Subcutaneous adipose tissue (tissue), 4 donors: Measurements from ENCODE around the gene IGF1. TPM values are rescaled to one million over a fixed set of nuclear protein-coding genes. Genes with fewer than 3 reads are reported as not detected.

Experiments
- CTCF ChIP-seq: fragments of 450-650 bp; IDR thresholded peaks from one replicate; pipeline ENCODE4 v1.5.1; 2016; ENCODE audit warnings: low read depth, mild to moderate bottlenecking, control low read depth, antibody characterized with exemption, moderate library complexity
- total RNA-seq, 4 donors: library from RNA; depleted of rRNA; stranded (reverse); fragments of >200 nt; gene quantifications; one replicate each; pipeline ENCODE4 v1.1.0, GENCODE V29; 2016

IGF1 gene
- total RNA-seq, 4 donors from 2014 or later, result 60.3 to 354 (median 140) TPM

DNA sequence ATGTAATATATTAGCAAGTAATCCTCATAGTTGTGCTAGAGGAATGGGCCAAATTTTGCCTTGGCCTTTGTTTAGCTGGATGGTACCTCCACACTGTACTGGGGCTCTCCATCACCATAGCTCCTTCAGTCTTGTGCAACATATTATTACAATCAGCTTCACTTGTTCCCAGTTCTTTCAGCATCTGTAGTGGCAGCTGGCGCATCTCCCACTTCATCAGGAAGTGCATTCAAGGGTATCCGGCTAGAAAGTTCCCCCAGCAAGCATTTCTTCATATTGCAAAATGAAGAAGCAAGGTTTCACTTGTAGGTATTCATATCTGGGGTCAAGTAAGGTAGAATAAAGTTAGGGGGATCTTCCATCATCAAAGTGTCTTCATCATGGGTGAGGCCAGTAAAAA, 123.7 kb downstream of the IGF1 start:
- no peak for TF ChIP-seq CTCF

DNA sequence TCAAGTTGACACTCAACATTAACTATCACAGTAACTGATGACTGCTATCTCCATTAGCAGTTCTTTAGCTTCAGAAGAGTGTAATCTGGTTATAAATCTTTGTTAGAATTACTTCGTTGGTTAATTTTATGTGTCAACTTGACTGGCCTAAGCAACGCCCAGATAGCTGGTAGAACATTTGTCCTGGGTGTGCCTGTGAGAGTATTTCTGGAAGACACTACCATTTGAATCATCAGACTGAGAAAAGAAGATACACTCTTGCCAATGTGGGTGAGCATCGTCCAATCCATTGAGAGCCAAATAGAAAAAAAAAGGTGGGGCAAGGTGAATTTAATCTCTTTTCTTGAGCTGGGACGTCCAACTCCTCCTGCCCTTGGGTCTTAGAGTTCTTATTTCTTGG, 129.0 kb downstream of the IGF1 start:
- no peak for TF ChIP-seq CTCF

DNA sequence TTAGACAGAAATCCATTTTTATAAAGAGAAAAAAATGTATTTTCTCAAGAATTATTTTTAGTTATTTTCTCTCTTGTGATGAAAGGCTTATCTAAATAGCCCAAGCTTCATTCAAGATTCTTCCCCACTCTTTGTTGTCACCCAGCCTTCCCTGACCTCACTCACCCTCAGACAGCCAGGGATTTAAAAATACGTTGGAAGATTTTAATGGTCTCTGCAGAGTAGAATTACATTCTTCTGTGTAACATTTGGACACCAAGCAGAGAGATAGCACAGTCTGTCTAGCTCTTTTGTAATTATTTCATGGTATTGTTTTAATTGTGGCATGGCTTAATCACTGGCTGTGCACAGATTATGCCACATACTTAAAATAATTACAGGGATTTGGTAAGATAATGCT, 130.3 kb downstream of the IGF1 start:
- no peak for TF ChIP-seq CTCF

DNA sequence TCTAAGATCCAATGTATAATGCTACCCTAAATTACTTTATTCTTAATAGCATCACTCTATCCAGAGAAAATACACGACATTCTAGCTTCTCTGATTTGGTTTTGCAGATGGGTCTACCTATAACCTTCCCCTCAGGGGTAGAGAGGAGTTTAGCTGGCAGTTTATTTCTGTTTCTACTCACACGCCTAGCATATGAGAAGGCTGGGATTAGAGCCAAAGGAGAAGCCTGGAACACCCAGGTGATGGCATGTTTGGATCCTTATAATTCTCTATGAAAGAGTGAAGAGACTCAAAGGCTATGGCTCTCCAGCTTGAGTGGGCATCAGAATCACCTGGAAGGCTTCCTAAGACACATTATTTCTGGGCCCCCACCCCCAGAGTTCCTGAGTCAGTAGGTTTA, 131.3 kb downstream of the IGF1 start:
- no peak for TF ChIP-seq CTCF

DNA sequence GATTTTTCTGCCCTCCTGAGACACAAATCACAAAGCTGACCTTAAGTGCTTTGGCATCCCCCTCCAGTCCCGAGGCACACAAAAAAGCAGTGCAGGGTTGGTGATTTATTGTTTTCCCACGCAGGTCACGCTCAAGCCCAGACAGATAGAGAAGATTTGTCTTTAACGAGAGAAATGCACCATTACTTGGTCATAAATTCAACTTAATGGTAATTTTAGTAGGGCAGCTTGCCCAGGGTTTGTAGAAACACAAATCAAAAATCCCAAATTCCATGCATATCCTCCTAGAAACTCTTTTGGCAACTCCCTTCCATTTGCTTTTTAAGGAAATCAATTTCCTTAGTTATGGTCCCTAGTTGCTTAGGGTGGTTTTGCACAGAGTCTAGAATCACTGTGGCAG, 132.6 kb downstream of the IGF1 start:
- TF ChIP-seq CTCF, result no peak
